GM12878 (cell line): Measurements from ENCODE around the gene NDOR1. TPM values are rescaled to one million over a fixed set of nuclear protein-coding genes. Genes with fewer than 3 reads are reported as not detected.

ENCODE experiments used
- ATAC-seq: fragments of 200-7000 bp; cut with Tn5 transposase; 3 replicates; pipeline ENCODE4 v1.9.1; 2020; ENCODE audit warnings: mild to moderate bottlenecking, moderate library complexity
- BruUV-seq: library from RNA; stranded (reverse); fragments of 400-500 nt; replicated peaks from 2 replicates; lab custom pipeline; 2021; lab: Mats Ljungman, UMichigan
- CTCF ChIA-PET: fragments of 300-600 bp; sonication (Branson Sonifier 250); formaldehyde crosslinking; extraction: SDS; loops from one replicate; lab custom pipeline; 2021; ENCODE audit warnings: inconsistent platforms; lab: Yijun Ruan, JAX
- POLR2A ChIA-PET: fragments of 350-600 bp; formaldehyde crosslinking; extraction: SDS; loops from one replicate; lab custom pipeline; 2021; ENCODE audit warnings: inconsistent platforms; lab: Charles Lee
- RAD21 ChIA-PET: fragments of 300-600 bp; sonication (Branson Sonifier 250); formaldehyde crosslinking; loops from one replicate; lab custom pipeline; 2023; ENCODE audit warnings: antibody characterized with exemption; ENCODE audit not compliant: unreplicated experiment; lab: Charles Lee
- SMC1A ChIA-PET: fragments of 300-600 bp; sonication (Branson Sonifier 250); formaldehyde crosslinking; loops from one replicate; lab custom pipeline; 2023; ENCODE audit not compliant: unreplicated experiment, uncharacterized antibody; lab: Charles Lee
- DNase-seq: peaks from one replicate; pipeline ENCODE4 v3.0.0-alpha.2; 2011; ENCODE audit warnings: low read depth, low spot score
- FAIRE-seq: peaks from 3 replicates; lab custom pipeline; 2011; peaks lifted over from hg19 to GRCh38; lab: Jason Lieb, UNC
- H2AFZ ChIP-seq: 2 replicates; pipeline ENCODE4 v1.6.0; 2011; ENCODE audit warnings: low read depth, low read length, control low read depth; ENCODE audit not compliant: control insufficient read depth
- H3K27ac ChIP-seq: 2 replicates; pipeline ENCODE4 v1.5.1; 2011; ENCODE audit warnings: control low read depth; ENCODE audit not compliant: control insufficient read depth, insufficient read depth
- H3K27me3 ChIP-seq, 2 experiments: replicated peaks in 1 of 2; 2 replicates each; pipeline versions ENCODE4 v1.6.0 to v1.6.1; 2011; ENCODE audit warnings: low read length in 1 of 2; ENCODE audit not compliant: control insufficient read depth in 2 of 2, insufficient read depth in 2 of 2
- H3K36me3 ChIP-seq, 2 experiments: 2 replicates each; pipeline ENCODE4 v1.5.1; 2011; ENCODE audit warnings: low read length in 1 of 2; ENCODE audit not compliant: control insufficient read depth in 2 of 2, insufficient read depth in 2 of 2
- H3K4me1 ChIP-seq: 2 replicates; pipeline ENCODE4 v1.6.1; 2011; ENCODE audit warnings: mild to moderate bottlenecking, low read length, moderate library complexity, mixed read lengths; ENCODE audit not compliant: control insufficient read depth, insufficient read depth
- H3K4me2 ChIP-seq: 2 replicates; pipeline ENCODE4 v1.6.0; 2011; ENCODE audit warnings: control low read depth; ENCODE audit not compliant: control insufficient read depth, insufficient read depth
- H3K4me3 ChIP-seq: fragments of 200-600 bp; sonication (generic); 2 replicates; pipeline ENCODE4 v1.5.1; 2016
- H3K79me2 ChIP-seq: 2 replicates; pipeline ENCODE4 v1.6.0; 2011; ENCODE audit warnings: low read length; ENCODE audit not compliant: control insufficient read depth, insufficient read depth
- H3K9ac ChIP-seq: 2 replicates; pipeline ENCODE4 v1.8.0; 2011; ENCODE audit warnings: low read length, control low read depth, mixed read lengths; ENCODE audit not compliant: control insufficient read depth, insufficient read depth
- H3K9me3 ChIP-seq: replicated peaks from 3 replicates; pipeline ENCODE4 v1.5.1; 2011; ENCODE audit warnings: mild to moderate bottlenecking, low read length; ENCODE audit not compliant: control insufficient read depth, insufficient read depth
- H4K20me1 ChIP-seq: 2 replicates; pipeline ENCODE4 v1.6.0; 2011; ENCODE audit not compliant: control insufficient read depth, insufficient read depth
- BHLHE40 ChIP-seq, 2 experiments: fragments of 450-650 bp in 1 of 2; IDR thresholded peaks; 2 replicates each; pipeline ENCODE4 v1.6.1; 2011 to 2017; ENCODE audit warnings: low read depth in 2 of 2, borderline replicate concordance in 1 of 2, improper control_type of control experiment in 1 of 2, low read length in 1 of 2, mild to moderate bottlenecking in 1 of 2
- BRCA1 ChIP-seq: IDR thresholded peaks from 2 replicates; pipeline ENCODE4 v1.6.1; 2011; ENCODE audit warnings: low read depth, low read length, improper control_type of control experiment
- CHD4 ChIP-seq: fragments of 200-600 bp; sonication (generic); IDR thresholded peaks from 2 replicates; pipeline ENCODE4 v1.6.1; 2016; ENCODE audit warnings: mild to moderate bottlenecking
- CREB1 ChIP-seq: IDR thresholded peaks from 2 replicates; pipeline ENCODE4 v1.6.1; 2012; ENCODE audit warnings: low read depth, mild to moderate bottlenecking, inconsistent platforms
- E2F8 ChIP-seq: fragments of 450-650 bp; IDR thresholded peaks from 2 replicates; pipeline ENCODE4 v1.6.1; 2018; ENCODE audit warnings: mild to moderate bottlenecking, low read depth, moderate library complexity; ENCODE audit not compliant: partially characterized antibody
- ELK1 ChIP-seq: IDR thresholded peaks from 2 replicates; pipeline ENCODE4 v1.6.1; 2012; ENCODE audit warnings: low read depth, low read length, improper control_type of control experiment
- FOXK2 ChIP-seq: fragments of 450-650 bp; IDR thresholded peaks from 2 replicates; pipeline ENCODE4 v1.6.1; 2017; ENCODE audit warnings: mild to moderate bottlenecking, moderate library complexity
- PAX5 ChIP-seq: IDR thresholded peaks from 2 replicates; pipeline ENCODE4 v1.6.1; 2011; ENCODE audit warnings: low read depth, low read length, borderline replicate concordance
- POU2F2 ChIP-seq: IDR thresholded peaks from 3 replicates; pipeline ENCODE4 v1.6.1; 2011; ENCODE audit warnings: low read depth, mild to moderate bottlenecking, low read length, borderline replicate concordance
- SIX5 ChIP-seq: IDR thresholded peaks from 2 replicates; pipeline ENCODE4 v1.6.1; 2011; ENCODE audit warnings: mild to moderate bottlenecking, low read depth, low read length, moderate library complexity; ENCODE audit not compliant: severe bottlenecking
- SP1 ChIP-seq: IDR thresholded peaks from one replicate; pipeline ENCODE4 v1.6.1; 2011; ENCODE audit warnings: low read depth, low read length
- SUPT20H ChIP-seq: IDR thresholded peaks from 2 replicates; pipeline ENCODE4 v1.6.1; 2011; ENCODE audit warnings: low read depth, mild to moderate bottlenecking, low read length, moderate library complexity, borderline replicate concordance; ENCODE audit not compliant: control insufficient read depth
- WRNIP1 ChIP-seq: IDR thresholded peaks from 2 replicates; pipeline ENCODE4 v1.6.1; 2011; ENCODE audit warnings: low read depth, low read length, improper control_type of control experiment, borderline replicate concordance
- YY1 ChIP-seq: IDR thresholded peaks from 2 replicates; pipeline ENCODE4 v1.6.1; 2011; ENCODE audit warnings: low read depth, mild to moderate bottlenecking, low read length
- ZNF217 ChIP-seq: fragments of 450-650 bp; IDR thresholded peaks from 2 replicates; pipeline ENCODE4 v1.6.1; 2017; ENCODE audit warnings: antibody characterized with exemption, mild to moderate bottlenecking
- WGBS: methylation state at CpG from one replicate; pipeline ENCODE4 v1.1.6; 2016; ENCODE audit warnings: low lambda C conversion rate; ENCODE audit not compliant: insufficient replicate concordance, insufficient coverage; ENCODE audit errors: missing lambda C conversion rate; 5-methylcytosine and 5-hydroxymethylcytosine counted together
- in situ Hi-C: fragments of 300-500 bp; cut with MboI; formaldehyde crosslinking; loops from 9 replicates; pipeline ENCODE4 v1.14.3; 2018; ENCODE audit warnings: mixed read lengths
- intact Hi-C: fragments of 100-400 bp; cut with micrococcal nuclease; formaldehyde crosslinking; loops from one replicate; pipeline ENCODE4 v1.14.2; 2022; ENCODE audit not compliant: unreplicated experiment
- polyA plus RNA-seq, 11 experiments: library from polyadenylated mRNA; depleted of rRNA in 4 of 11; unstranded in 6 of 11; stranded (reverse) in 5 of 11; fragments of >200 nt; fragmentation: Nextera tagmentation in 4 of 11; fragmentation: Illumina TruSeq in 1 of 11; extraction: Ambion mirVana in 4 of 11; extraction: Trizol in 1 of 11; gene quantifications; 1 replicate in 1 of 11; 2 replicates in 10 of 11; pipeline versions ENCODE4 v1.2.1 to v1.2.3, GENCODE V29; 2011 to 2016; ENCODE audit warnings: inconsistent platforms in 2 of 11, missing spikeins in 2 of 11, low read depth in 1 of 11
- total RNA-seq, 4 experiments: library from RNA; depleted of rRNA in 3 of 4; stranded (reverse); fragments of >200 nt in 3 of 4; fragmentation: Illumina TruSeq in 1 of 4; extraction: Trizol in 1 of 4; gene quantifications; 2 replicates each; pipeline versions ENCODE4 v1.2.1 to v1.2.3, GENCODE V29; 2013 to 2021

The NDOR1 gene
- total and polyA plus RNA-seq, 10 of the 15 experiments (the other 5 are each of a cell fraction or from before 2014, with no cell fraction given), result 0.04 to 32.9 (median 11.1) TPM

GRCh38 chr9:137251194-137251461 is 45.6 kb downstream of the NDOR1 start, which contains the start of gene STPG3:
Gene STPG3 (plus strand): TSS chr9:137251286. CDS start chr9:137251287, 1 bp downstream.
- peaks cover 10% of the 10 kb centered on the region for H3K79me2 ChIP-seq

GRCh38 chr9:137251490-137252268 is 46.2 kb downstream of the NDOR1 start:
- ATAC-seq, result no peak
- Histone ChIP-seq H3K9ac (no peak overlapping the region), H3K36me3 (no peaks in the 10 kb centered on the region), H3K79me2 (peaks cover 15% of the 10 kb centered on the region), H2AFZ (no peak overlapping the region), H4K20me1 (no peaks in the 10 kb centered on the region), H3K27me3 (no peaks in the 10 kb centered on the region), H3K27ac (no peak overlapping the region), H3K9me3 (no peaks in the 10 kb centered on the region), H3K4me2 (no peak overlapping the region), H3K4me3 (no peak overlapping the region), H3K4me1 (peaks cover 14% of the 10 kb centered on the region)
- ChIA-PET SMC1A (no interaction called here), RAD21 (no interaction called here), POLR2A (interaction anchor here (6.2 kb wide), 1 partner anchor 11 kb away, joined by 112 read pairs; the partner anchor contains the start of gene TUBB4B), CTCF (interaction anchor here (1.1 kb wide), 1 partner anchor 15 kb away, joined by 3 read pairs; no protein-coding TSS in a partner anchor)
- DNase-seq, result no peak
- no TSS peak for BruUV-seq
- in situ Hi-C loops, result no loop called here
- 72% methylated on average over 18 of the region's 22 CpGs for WGBS
- intact Hi-C loops, result no loop called here
- FAIRE-seq, result no peak
- no peak for TF ChIP-seq SUPT20H
- no peak for TF ChIP-seq WRNIP1
- TF ChIP-seq ELK1, result no peak
- no peak for TF ChIP-seq POU2F2
- TF ChIP-seq ZNF217, result no peak
- TF ChIP-seq SIX5, result no peak
- no peak for TF ChIP-seq CHD4
- no peak for TF ChIP-seq YY1
- TF ChIP-seq BRCA1, result no peak
- no peak for TF ChIP-seq E2F8
- TF ChIP-seq BHLHE40 (IDR thresholded peaks at IDR 0.05; ENCODE audit: borderline replicate concordance in 1 of 2, low read depth in 2 of 2, low read length in 1 of 2), result no peak
- no peak for TF ChIP-seq SP1
- no peak for TF ChIP-seq FOXK2

More at GRCh38 chr9:137251194-137251461, 45.6 kb downstream of the NDOR1 start, which contains the start of gene STPG3:
- H3K9ac ChIP-seq, result no peak within 1 kb of the TSS
- no peaks in the 10 kb centered on the region for H3K27me3 ChIP-seq
- no peaks in the 10 kb centered on the region for H4K20me1 ChIP-seq
- ChIA-PET RAD21 (no interaction called here), CTCF (no interaction called here), SMC1A (no interaction called here), POLR2A (no interaction called here)
- H2AFZ ChIP-seq, result no peak within 1 kb of the TSS
- WGBS, result 77% methylated on average over 4 of the region's 4 CpGs
- intact Hi-C loops, result no loop called here
- peaks cover 11% of the 10 kb centered on the region for H3K4me1 ChIP-seq
- no peak for ATAC-seq
- no peak within 1 kb of the TSS for H3K27ac ChIP-seq
- in situ Hi-C loops, result no loop called here
- H3K4me3 ChIP-seq, result no peak within 1 kb of the TSS
- DNase-seq, result no peak
- no TSS peak for BruUV-seq
- no peak for FAIRE-seq
- no peak within 1 kb of the TSS for H3K4me2 ChIP-seq
- TF ChIP-seq CREB1 (no peak), PAX5 (no peak)
- H3K9me3 ChIP-seq, result no peaks in the 10 kb centered on the region
- H3K36me3 ChIP-seq, result no peaks in the 10 kb centered on the region
